Retinal pigment epithelial cell (primary cell): ENCODE measurements around the gene PMF1.

Source experiments
- DNase-seq: peaks from one replicate; pipeline ENCODE4 v3.0.0-alpha.2; 2010; ENCODE audit warnings: low read depth
- H3K4me3 ChIP-seq: 2 replicates; pipeline ENCODE4 v1.5.1; 2011; ENCODE audit warnings: mild to moderate bottlenecking, low read length, control low read depth, moderate library complexity
- TF ChIP-seq, protein P1 (sequence below): conservative IDR thresholded peaks from 2 replicates; pipeline ENCODE4 v1.5.1; 2011; ENCODE audit warnings: low read depth, low read length, control low read depth, inconsistent platforms

PMF1 gene

GRCh38 chr1:156229809-156230472 is 17.1 kb downstream of the PMF1 start:
- TF ChIP-seq, protein P1, sequence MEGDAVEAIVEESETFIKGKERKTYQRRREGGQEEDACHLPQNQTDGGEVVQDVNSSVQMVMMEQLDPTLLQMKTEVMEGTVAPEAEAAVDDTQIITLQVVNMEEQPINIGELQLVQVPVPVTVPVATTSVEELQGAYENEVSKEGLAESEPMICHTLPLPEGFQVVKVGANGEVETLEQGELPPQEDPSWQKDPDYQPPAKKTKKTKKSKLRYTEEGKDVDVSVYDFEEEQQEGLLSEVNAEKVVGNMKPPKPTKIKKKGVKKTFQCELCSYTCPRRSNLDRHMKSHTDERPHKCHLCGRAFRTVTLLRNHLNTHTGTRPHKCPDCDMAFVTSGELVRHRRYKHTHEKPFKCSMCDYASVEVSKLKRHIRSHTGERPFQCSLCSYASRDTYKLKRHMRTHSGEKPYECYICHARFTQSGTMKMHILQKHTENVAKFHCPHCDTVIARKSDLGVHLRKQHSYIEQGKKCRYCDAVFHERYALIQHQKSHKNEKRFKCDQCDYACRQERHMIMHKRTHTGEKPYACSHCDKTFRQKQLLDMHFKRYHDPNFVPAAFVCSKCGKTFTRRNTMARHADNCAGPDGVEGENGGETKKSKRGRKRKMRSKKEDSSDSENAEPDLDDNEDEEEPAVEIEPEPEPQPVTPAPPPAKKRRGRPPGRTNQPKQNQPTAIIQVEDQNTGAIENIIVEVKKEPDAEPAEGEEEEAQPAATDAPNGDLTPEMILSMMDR = no peak
- no peak for DNase-seq
- H3K4me3 ChIP-seq = no peak overlapping the region

DNA sequence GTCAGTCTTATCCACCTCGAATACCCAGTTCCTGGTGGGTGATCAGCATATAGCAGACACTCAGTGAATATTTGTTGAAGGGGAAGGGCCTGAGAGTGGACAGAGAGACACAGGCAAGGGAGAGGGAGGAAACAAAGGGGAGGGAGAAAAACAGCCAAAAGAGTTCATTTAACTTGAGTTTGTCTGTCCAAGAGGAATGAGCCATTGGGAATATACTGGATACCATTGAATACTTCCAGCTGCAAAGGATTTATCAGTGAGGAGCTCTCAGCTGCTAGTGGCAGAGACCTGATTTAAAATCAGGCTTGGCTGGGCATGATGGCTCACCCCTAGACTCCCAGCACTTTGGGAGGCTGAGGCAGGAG is 17.6 kb downstream of the PMF1 start:
- TF ChIP-seq, protein P1 = no peak
- no peak for DNase-seq
- no peak overlapping the region for H3K4me3 ChIP-seq

- no peak overlapping the region for H3K4me3 ChIP-seq
- TF ChIP-seq, protein P1 = no peak
- DNase-seq = no peak
These were observed 19.5 kb downstream of the PMF1 start for GRCh38 chr1:156232201-156232894.

DNA sequence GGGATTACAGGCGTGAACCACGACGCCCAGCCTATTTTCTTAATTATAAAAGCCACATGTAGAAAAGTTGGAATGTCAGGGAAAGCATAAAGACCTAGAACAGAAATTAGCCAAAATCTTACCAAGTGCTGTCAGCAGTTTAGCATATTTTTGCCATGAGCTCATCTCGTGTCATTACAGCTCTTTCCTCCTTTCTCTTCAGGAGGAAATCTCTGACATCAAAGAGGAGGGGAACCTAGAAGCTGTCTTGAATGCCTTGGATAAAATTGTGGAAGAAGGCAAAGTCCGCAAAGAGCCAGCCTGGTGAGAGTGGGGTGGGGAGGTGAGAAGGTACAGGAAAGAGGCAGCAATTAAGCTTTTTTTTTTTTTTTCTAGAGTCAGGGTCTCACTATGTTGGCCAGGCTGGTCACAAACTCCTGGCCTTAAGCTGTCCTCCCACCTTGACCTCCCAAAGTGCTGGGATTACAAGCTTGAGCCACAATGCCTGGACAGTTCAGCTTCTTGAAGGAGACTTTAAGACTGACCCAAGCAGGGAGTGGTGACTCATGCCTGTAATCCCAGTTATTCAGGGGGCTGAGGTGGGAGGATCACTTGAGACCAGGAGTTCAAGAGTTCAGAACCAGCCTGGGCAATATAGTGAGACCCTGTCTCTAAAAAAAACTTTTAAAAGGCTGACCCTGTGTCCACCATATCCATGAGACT is 20.8 kb downstream of the PMF1 start:
- TF ChIP-seq, protein P1 = no peak
- no peak overlapping the region for H3K4me3 ChIP-seq
- DNase-seq = no peak

DNA sequence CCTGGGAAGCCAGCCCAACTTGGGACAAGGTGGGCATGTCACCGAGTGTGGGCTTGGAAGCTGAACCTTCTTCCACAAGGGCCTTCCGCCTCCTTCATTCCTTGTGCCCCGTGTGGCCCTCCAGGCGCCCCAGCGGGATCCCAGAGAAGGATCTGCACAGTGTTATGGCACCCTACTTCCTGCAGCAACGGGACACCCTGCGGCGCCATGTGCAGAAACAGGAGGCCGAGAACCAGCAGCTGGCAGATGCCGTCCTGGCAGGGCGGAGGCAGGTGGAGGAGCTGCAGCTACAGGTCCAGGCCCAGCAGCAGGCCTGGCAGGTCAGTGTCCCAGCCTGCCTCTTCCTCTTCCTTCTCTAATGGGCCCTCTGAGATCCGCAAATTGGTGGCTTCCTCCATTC is 23.4 kb downstream of the PMF1 start:
- no peak overlapping the region for H3K4me3 ChIP-seq
- TF ChIP-seq, protein P1 = no peak
- no peak for DNase-seq

- TF ChIP-seq, protein P1 = no peak
- no peak for DNase-seq
- no peak overlapping the region for H3K4me3 ChIP-seq
These were observed 25.4 kb downstream of the PMF1 start for GRCh38 chr1:156238248-156238647.
